Ovary (tissue), 3 donors: Measurements from ENCODE around the gene IGFL2.

Experiments used
- CTCF ChIP-seq, 3 donors: fragments of 450-650 bp in 2 of 3; fragments of 200-600 bp in 1 of 3; IDR thresholded peaks; one replicate each; pipeline versions ENCODE4 v1.5.1 to v1.8.0; 2016 to 2022; ENCODE audit warnings: antibody characterized with exemption in 3 of 3, mild to moderate bottlenecking in 1 of 3
- EP300 ChIP-seq: sonication (generic); formaldehyde crosslinking; IDR thresholded peaks from one replicate; pipeline ENCODE4 v1.6.1; 2017; ENCODE audit warnings: antibody characterized with exemption
- POLR2A ChIP-seq: fragments of 450-650 bp; IDR thresholded peaks from one replicate; pipeline ENCODE4 v1.6.1; 2017; ENCODE audit warnings: antibody characterized with exemption, mild to moderate bottlenecking, moderate library complexity
- donor health status: DM: no; HTN: no; CAD: no.

GRCh38 chr19:46209051-46209450 lies 61.0 kb downstream of the IGFL2 start:
- TF ChIP-seq CTCF (IDR thresholded peaks at IDR 0.05) (no peak), POLR2A (no peak), EP300 (no peak)
